MG63 (cell line): Measurements from ENCODE around the gene MYBL2. TPM values are rescaled to one million over a fixed set of nuclear protein-coding genes. Genes with fewer than 3 reads are reported as not detected.
"Not testable (repeated sequence)": the region's sequence is repeated elsewhere in the genome, so short reads cannot be mapped to it uniquely, and the experiment has no call there.

ENCODE experiments used
- DNase-seq: peaks from one replicate; pipeline ENCODE4 v3.0.0-alpha.2; 2020
- H3K27me3 ChIP-seq: fragments of 250-450 bp; sonication (Bioruptor Pico); 2 replicates; pipeline ENCODE4 v1.5.1; 2020; ENCODE audit warnings: mild to moderate bottlenecking, moderate library complexity
- H3K36me3 ChIP-seq: fragments of 250-450 bp; sonication (Bioruptor Pico); 2 replicates; pipeline ENCODE4 v1.5.1; 2020; ENCODE audit warnings: mild to moderate bottlenecking, moderate library complexity
- H3K4me3 ChIP-seq: fragments of 250-450 bp; sonication (Bioruptor Pico); 2 replicates; pipeline ENCODE4 v1.5.1; 2020; ENCODE audit warnings: mild to moderate bottlenecking, moderate library complexity
- H3K9me3 ChIP-seq: fragments of 250-450 bp; sonication (Bioruptor Pico); 2 replicates; pipeline ENCODE4 v1.5.1; 2020; ENCODE audit warnings: mild to moderate bottlenecking, moderate library complexity
- total RNA-seq: library from RNA; depleted of rRNA; stranded (reverse); fragments of >200 nt; shearing (Covaris generic); gene quantifications from 2 replicates; pipeline ENCODE4 v1.2.3, GENCODE V29; 2014; ENCODE audit warnings: low replicate concordance; rRNA removed

The MYBL2 gene
- 29.8 and 30.5 TPM in 2 replicates for total RNA-seq

GRCh38 chr20:43666376-43667328 is at the start of gene MYBL2:
TSS of gene MYBL2 (plus strand) at chr20:43667114. CDS start at chr20:43667284, 170 bp downstream.
- Histone ChIP-seq H3K36me3 (peaks cover 27% of the 10 kb centered on the region), H3K27me3 (no peaks in the 10 kb centered on the region), H3K9me3 (no peaks in the 10 kb centered on the region), H3K4me3 (peak within 1 kb of the TSS; percentile 71)
- DNase-seq = peak; percentile 69

- Histone ChIP-seq H3K4me3 (no peak overlapping the region), H3K36me3 (peaks cover 21% of the 10 kb centered on the region), H3K27me3 (no peaks in the 10 kb centered on the region), H3K9me3 (no peaks in the 10 kb centered on the region)
- DNase-seq = no peak
These were observed 35.3 kb upstream of the MYBL2 start for GRCh38 chr20:43631598-43631997.

- Histone ChIP-seq H3K9me3 (no peaks in the 10 kb centered on the region), H3K27me3 (no peaks in the 10 kb centered on the region), H3K4me3 (no peak overlapping the region), H3K36me3 (peaks cover 26% of the 10 kb centered on the region)
- DNase-seq = no peak
These were observed 30.5 kb upstream of the MYBL2 start for GRCh38 chr20:43636429-43636828.

GRCh38 chr20:43642548-43642947 is 24.4 kb upstream of the MYBL2 start:
- H3K36me3 ChIP-seq = peaks cover 12% of the 10 kb centered on the region
- DNase-seq = no peak

GRCh38 chr20:43650997-43651525 is 15.9 kb upstream of the MYBL2 start:
- Histone ChIP-seq H3K4me3 (no peak overlapping the region), H3K36me3 (no peaks in the 10 kb centered on the region)

More at GRCh38 chr20:43642548-43642947, 24.4 kb upstream of the MYBL2 start:
- Histone ChIP-seq H3K27me3 (no peaks in the 10 kb centered on the region), H3K4me3 (no peak overlapping the region), H3K9me3 (no peaks in the 10 kb centered on the region)

GRCh38 chr20:43651650-43652184 is 15.2 kb upstream of the MYBL2 start:
- not testable (repeated sequence) for H3K9me3 ChIP-seq, H3K4me3 ChIP-seq, H3K27me3 ChIP-seq, H3K36me3 ChIP-seq, DNase-seq

More at GRCh38 chr20:43650997-43651525, 15.9 kb upstream of the MYBL2 start:
- no peak for DNase-seq
- H3K9me3 ChIP-seq = no peaks in the 10 kb centered on the region
- H3K27me3 ChIP-seq = no peaks in the 10 kb centered on the region

GRCh38 chr20:43653966-43654365 is 12.9 kb upstream of the MYBL2 start:
- Histone ChIP-seq H3K9me3 (no peaks in the 10 kb centered on the region), H3K36me3 (no peaks in the 10 kb centered on the region), H3K27me3 (no peaks in the 10 kb centered on the region), H3K4me3 (no peak overlapping the region)
- no peak for DNase-seq

GRCh38 chr20:43655176-43655575 is 11.7 kb upstream of the MYBL2 start:
- H3K4me3 ChIP-seq, H3K9me3 ChIP-seq, H3K27me3 ChIP-seq, DNase-seq, H3K36me3 ChIP-seq: not testable (repeated sequence)

- Histone ChIP-seq H3K4me3 (no peak overlapping the region; the same call in 1 of the 2 replicates), H3K9me3 (no peaks in the 10 kb centered on the region), H3K27me3 (no peaks in the 10 kb centered on the region), H3K36me3 (no peaks in the 10 kb centered on the region)
- DNase-seq = no peak
These were observed 11.0 kb upstream of the MYBL2 start for GRCh38 chr20:43655937-43656336.

GRCh38 chr20:43658069-43658722 is 8.7 kb upstream of the MYBL2 start:
- peak overlapping the region; percentile 63 for H3K4me3 ChIP-seq
- DNase-seq = peak; percentile 39
- H3K27me3 ChIP-seq = no peaks in the 10 kb centered on the region
- no peaks in the 10 kb centered on the region for H3K36me3 ChIP-seq
- no peaks in the 10 kb centered on the region for H3K9me3 ChIP-seq

GRCh38 chr20:43658723-43659419 is 8.0 kb upstream of the MYBL2 start:
- Histone ChIP-seq H3K9me3 (no peaks in the 10 kb centered on the region), H3K4me3 (no peak overlapping the region), H3K27me3 (no peaks in the 10 kb centered on the region), H3K36me3 (no peaks in the 10 kb centered on the region)
- no peak for DNase-seq

GRCh38 chr20:43662943-43663655 is 3.8 kb upstream of the MYBL2 start:
- H3K4me3 ChIP-seq = no peak overlapping the region
- H3K9me3 ChIP-seq = no peaks in the 10 kb centered on the region
- H3K27me3 ChIP-seq = no peaks in the 10 kb centered on the region
- DNase-seq = peak; percentile 91
- H3K36me3 ChIP-seq = peaks cover 5% of the 10 kb centered on the region; the same call in 1 of the 2 replicates

GRCh38 chr20:43665466-43666176 is 1.3 kb upstream of the MYBL2 start:
- H3K36me3 ChIP-seq = peaks cover 25% of the 10 kb centered on the region
- no peak overlapping the region for H3K4me3 ChIP-seq
- no peak for DNase-seq
- H3K9me3 ChIP-seq = no peaks in the 10 kb centered on the region
- no peaks in the 10 kb centered on the region for H3K27me3 ChIP-seq

GRCh38 chr20:43667341-43668132 is 623 bp downstream of the MYBL2 start:
- peak; percentile 69 for DNase-seq
- H3K36me3 ChIP-seq = peaks cover 33% of the 10 kb centered on the region
- H3K4me3 ChIP-seq = peak overlapping the region; percentile 71
- no peaks in the 10 kb centered on the region for H3K27me3 ChIP-seq
- H3K9me3 ChIP-seq = no peaks in the 10 kb centered on the region

GRCh38 chr20:43669332-43669731 is 2.4 kb downstream of the MYBL2 start:
- DNase-seq = peak; percentile 83
- H3K27me3 ChIP-seq = no peaks in the 10 kb centered on the region
- peaks cover 47% of the 10 kb centered on the region for H3K36me3 ChIP-seq
- H3K9me3 ChIP-seq = no peaks in the 10 kb centered on the region
- H3K4me3 ChIP-seq = no peak overlapping the region
